Measurements from ENCODE around the gene SELENOK. TPM values are rescaled to one million over a fixed set of nuclear protein-coding genes. Genes with fewer than 3 reads are reported as not detected.
A peak's percentile ranks its signal among the peaks of the same experiment; 100 is the strongest.

The SELENOK gene
- total RNA-seq, 1 donor from 2014 or later = 55.0 TPM

GRCh38 chr3:53880396-53881345 lies 11.0 kb downstream of the SELENOK start:
- no peak for DNase-seq (ENCODE audit: extremely low spot score in 2 of 2)
- TF ChIP-seq POLR2AphosphoS5 (IDR thresholded peaks at IDR 0.05; ENCODE audit: insufficient read depth in 1 of 2, low read depth in 1 of 2) = no peak
- no peak for TF ChIP-seq POLR2A (IDR thresholded peaks at IDR 0.05)
- TF ChIP-seq CTCF (IDR thresholded peaks at IDR 0.05) = no peak
- H3K27me3 ChIP-seq = no peaks in the 10 kb centered on the region
- H3K4me3 ChIP-seq = peak overlapping the region; percentile 73 to 89
- peaks cover 0 to 51% of the 10 kb centered on the region in 2 donors for H3K36me3 ChIP-seq
- intact Hi-C loops (cut with DNase I) = no loop called here
- H3K4me1 ChIP-seq = peaks cover 19% of the 10 kb centered on the region
- H3K9me3 ChIP-seq = no peaks in the 10 kb centered on the region
- peak overlapping the region; percentile 82 for H3K27ac ChIP-seq

- no peaks in the 10 kb centered on the region for H3K4me1 ChIP-seq
- no peak for TF ChIP-seq CTCF (IDR thresholded peaks at IDR 0.05)
- peaks cover 0 to 65% of the 10 kb centered on the region in 2 donors for H3K36me3 ChIP-seq
- no peaks in the 10 kb centered on the region for H3K27me3 ChIP-seq
- no peak overlapping the region for H3K27ac ChIP-seq
- DNase-seq (ENCODE audit: extremely low spot score in 2 of 2) = no peak
- intact Hi-C loops (cut with DNase I) = no loop called here
- no peaks in the 10 kb centered on the region for H3K9me3 ChIP-seq
- H3K4me3 ChIP-seq = no peak overlapping the region
Observed at GRCh38 chr3:53865732-53866499, 25.7 kb downstream of the SELENOK start.

- Histone ChIP-seq H3K36me3 (peaks cover 0 to 46% of the 10 kb centered on the region in 2 donors), H3K4me1 (no peaks in the 10 kb centered on the region)
Observed at GRCh38 chr3:53863145-53863544, 28.5 kb downstream of the SELENOK start.

DNA sequence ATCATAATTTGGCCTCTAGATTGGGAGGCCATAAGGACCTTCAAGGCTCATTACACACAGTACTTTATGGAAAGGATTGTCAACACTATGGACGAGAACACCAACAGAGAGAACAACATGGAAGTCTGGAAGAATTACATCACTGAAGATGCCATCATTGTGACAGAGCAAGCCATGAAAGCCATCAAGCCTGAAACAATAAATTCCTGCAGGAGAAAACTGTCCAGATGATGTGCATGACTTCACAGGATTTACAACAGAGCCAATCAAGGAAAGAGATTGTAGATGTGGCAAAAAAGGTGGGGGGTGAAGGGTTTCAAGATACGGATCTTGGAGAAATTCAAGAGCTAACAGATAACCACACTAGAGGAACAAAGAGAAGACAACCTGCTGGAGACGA lies 29.4 kb downstream of the SELENOK start:
- Histone ChIP-seq H3K4me3 (no peak overlapping the region), H3K4me1 (no peaks in the 10 kb centered on the region), H3K36me3 (peaks cover 0 to 43% of the 10 kb centered on the region in 2 donors), H3K27me3 (no peaks in the 10 kb centered on the region), H3K9me3 (no peaks in the 10 kb centered on the region), H3K27ac (no peak overlapping the region)
- DNase-seq (ENCODE audit: extremely low spot score in 2 of 2) = no peak
- no peak for TF ChIP-seq POLR2AphosphoS5 (IDR thresholded peaks at IDR 0.05; ENCODE audit: insufficient read depth in 1 of 2, low read depth in 1 of 2)
- no peak for TF ChIP-seq POLR2A (IDR thresholded peaks at IDR 0.05)
- no peak for TF ChIP-seq CTCF (IDR thresholded peaks at IDR 0.05)
- intact Hi-C loops (cut with DNase I) = no loop called here

More at GRCh38 chr3:53863145-53863544, 28.5 kb downstream of the SELENOK start:
- TF ChIP-seq POLR2A (IDR thresholded peaks at IDR 0.05) (no peak), CTCF (IDR thresholded peaks at IDR 0.05) (no peak), POLR2AphosphoS5 (IDR thresholded peaks at IDR 0.05; ENCODE audit: insufficient read depth in 1 of 2, low read depth in 1 of 2) (no peak)
- intact Hi-C loops (cut with DNase I) = no loop called here
- Histone ChIP-seq H3K4me3 (no peak overlapping the region), H3K27me3 (no peaks in the 10 kb centered on the region), H3K27ac (no peak overlapping the region), H3K9me3 (no peaks in the 10 kb centered on the region)
- no peak for DNase-seq (ENCODE audit: extremely low spot score in 2 of 2)
